ENCODE data around the gene SPDYC. TPM values are rescaled to one million over a fixed set of nuclear protein-coding genes. Genes with fewer than 3 reads are reported as not detected.
A peak's percentile ranks its signal among the peaks of the same experiment; 100 is the strongest.

The SPDYC gene
- total and polyA plus RNA-seq, 9 of the 15 experiments (the other 6 are each of a cell fraction or from before 2014, with no cell fraction given) = 4.4 to 18.8 (median 9.2) TPM

- TF ChIP-seq AFF4 (CRISPR knock-in tag; IDR thresholded peaks at IDR 0.05) (no peak), MNT (conservative IDR thresholded peaks at IDR 0.05) (0 out of 4 replicates have a peak, but pooled peaks of 1 of the 2 experiments have one; percentile 22), POLR2AphosphoS5 (IDR thresholded peaks at IDR 0.05; ENCODE audit: control insufficient read depth, insufficient read depth, low read depth, low read length) (0 out of 2 replicates have a peak, but pooled peaks have one; percentile 30), PHF20 (IDR thresholded peaks at IDR 0.05; ENCODE audit: partially characterized antibody) (peak; percentile 47), ZNF316 (IDR thresholded peaks at IDR 0.05) (peak; percentile 67), POLR2G (IDR thresholded peaks at IDR 0.05; ENCODE audit: low read depth, low read length) (peak; percentile 62), CAMTA2 (CRISPR knock-in tag; conservative IDR thresholded peaks at IDR 0.05) (no peak), MAFG (tag; conservative IDR thresholded peaks at IDR 0.05) (peak; percentile 66; the same call in 1 of the 2 replicates), DDX20 (tag; IDR thresholded peaks at IDR 0.05; ENCODE audit: low read depth) (no peak), MCM5 (IDR thresholded peaks at IDR 0.05; ENCODE audit: low read depth) (no peak), GATAD2A (IDR thresholded peaks at IDR 0.05) (0 out of 2 replicates have a peak, but pooled peaks have one; percentile 74), MAZ (CRISPR knock-in tag; conservative IDR thresholded peaks at IDR 0.05 in 1 of 2, IDR thresholded peaks at IDR 0.05 in 1 of 2) (peak in 1 of 2 experiments; percentile 59; a peak in 1 of 4 replicates), XRCC5 (IDR thresholded peaks at IDR 0.05; ENCODE audit: low read depth, low read length) (no peak), KDM5B (IDR thresholded peaks at IDR 0.05; ENCODE audit: insufficient replicate concordance, low read depth, low read length) (peak; percentile 89), ZNF175 (CRISPR knock-in tag; IDR thresholded peaks at IDR 0.05; ENCODE audit: low read depth) (0 out of 2 replicates have a peak, but pooled peaks have one; percentile 18), HMGN3 (IDR thresholded peaks at IDR 0.05; ENCODE audit: borderline replicate concordance, extremely low read depth, insufficient read length, low read depth, low read length) (peak; percentile 57), RHOXF2B (CRISPR knock-in tag; conservative IDR thresholded peaks at IDR 0.05) (no peak), SPI1 (IDR thresholded peaks at IDR 0.05; ENCODE audit: borderline replicate concordance, low read depth, low read length) (0 out of 2 replicates have a peak, but pooled peaks have one; percentile 14), ID3 (CRISPR knock-in tag; IDR thresholded peaks at IDR 0.05) (no peak), ID3 (tag; IDR thresholded peaks at IDR 0.05) (0 out of 2 replicates have a peak, but pooled peaks have one; percentile 23), GATAD2B (IDR thresholded peaks at IDR 0.05; ENCODE audit: borderline replicate concordance) (no peak), MAFF (IDR thresholded peaks at IDR 0.05; ENCODE audit: low read length) (peak; percentile 66), ZNF75A (CRISPR knock-in tag; IDR thresholded peaks at IDR 0.05) (no peak)
Observed at GRCh38 chr11:65150509-65151299, 19.3 kb upstream of the SPDYC start (continued).
